K562 (cell line): ENCODE measurements around the gene JRKL. TPM values are rescaled to one million over a fixed set of nuclear protein-coding genes. Genes with fewer than 3 reads are reported as not detected.

Experiments
- ATAC-seq: fragments of 200-7000 bp; cut with Tn5 transposase; 3 replicates; pipeline ENCODE4 v1.9.1; 2020; ENCODE audit warnings: moderate library complexity
- BruUV-seq: library from RNA; stranded (reverse); fragments of 400-500 nt; replicated peaks from 2 replicates; lab custom pipeline; 2021; lab: Mats Ljungman, UMichigan
- CTCF ChIA-PET: fragments of 300-600 bp; formaldehyde crosslinking; extraction: SDS; loops from one replicate; lab custom pipeline; 2021; ENCODE audit warnings: low intra/inter-chr PET ratio; lab: Yijun Ruan, JAX
- POLR2A ChIA-PET: fragments of 300-600, 350-650 bp; sonication (Branson Sonifier 250); formaldehyde crosslinking; extraction: SDS; loops from one replicate; lab custom pipeline; 2021; ENCODE audit warnings: antibody characterized with exemption, inconsistent platforms; lab: Yijun Ruan, JAX
- DNase-seq, 4 experiments: peaks; one replicate each; pipeline versions ENCODE4 v3.0.0 to v3.0.0-alpha.2; 2011 to 2018; ENCODE audit warnings: low spot score in 3 of 4, mixed read lengths in 3 of 4; ENCODE audit errors: extremely low read depth in 1 of 4
- FAIRE-seq: peaks from 2 replicates; lab custom pipeline; 2011; peaks lifted over from hg19 to GRCh38; lab: Jason Lieb, UNC
- H2AFZ ChIP-seq: 2 replicates; pipeline ENCODE4 v1.6.0; 2011; ENCODE audit warnings: low read depth, low read length, control low read depth, inconsistent platforms
- H3K27ac ChIP-seq: fragments of 200-600 bp; 3 replicates; pipeline ENCODE4 v1.8.0; 2011; ENCODE audit warnings: low read depth, mild to moderate bottlenecking, control low read depth, inconsistent platforms, low read length, moderate library complexity, mixed read lengths; ENCODE audit errors: extremely low read depth
- H3K27me3 ChIP-seq, 2 experiments: fragments of 300-600 bp in 1 of 2; 2 replicates in 1 of 2; 3 replicates in 1 of 2; pipeline versions ENCODE4 v1.6.0 to v1.8.0; 2011; ENCODE audit warnings: inconsistent platforms in 2 of 2, low read length in 2 of 2, mild to moderate bottlenecking in 1 of 2, mixed read lengths in 1 of 2, moderate library complexity in 1 of 2; ENCODE audit not compliant: control insufficient read depth in 2 of 2, insufficient read depth in 2 of 2
- H3K36me3 ChIP-seq: fragments of 300-600 bp; 3 replicates; pipeline ENCODE4 v1.8.0; 2011; ENCODE audit warnings: mild to moderate bottlenecking, low read length, inconsistent platforms; ENCODE audit not compliant: control insufficient read depth, insufficient read depth
- H3K4me1 ChIP-seq, 2 experiments: fragments of 200-600 bp in 1 of 2; replicated peaks in 1 of 2; 2 replicates in 1 of 2; 3 replicates in 1 of 2; pipeline versions ENCODE4 v1.5.1 to v1.8.0; 2011; ENCODE audit warnings: inconsistent platforms in 2 of 2, low read length in 2 of 2, mild to moderate bottlenecking in 1 of 2, mixed read lengths in 1 of 2, moderate library complexity in 1 of 2; ENCODE audit not compliant: control insufficient read depth in 2 of 2, insufficient read depth in 2 of 2
- H3K4me2 ChIP-seq: 2 replicates; pipeline ENCODE4 v1.6.1; 2011; ENCODE audit warnings: low read length, control low read depth, inconsistent platforms, mixed read lengths; ENCODE audit not compliant: insufficient read depth
- H3K4me3 ChIP-seq: fragments of 200-600 bp; sonication (generic), shearing (Covaris generic); 2 replicates; pipeline ENCODE4 v1.5.1; 2016; ENCODE audit warnings: control low read depth, inconsistent platforms
- H3K79me2 ChIP-seq: fragments of 200-600 bp; 3 replicates; pipeline ENCODE4 v1.8.0; 2011; ENCODE audit warnings: low read length, inconsistent platforms; ENCODE audit not compliant: control insufficient read depth, insufficient read depth
- H3K9ac ChIP-seq, 2 experiments: 2 replicates each; pipeline versions ENCODE4 v1.6.0 to v1.6.1; 2011; ENCODE audit warnings: low read depth in 2 of 2, low read length in 2 of 2, control low read depth in 1 of 2, inconsistent platforms in 1 of 2, mild to moderate bottlenecking in 1 of 2, mixed read lengths in 1 of 2; ENCODE audit not compliant: insufficient read depth in 1 of 2
- H3K9me1 ChIP-seq: one replicate; pipeline ENCODE4 v1.6.0; 2011; ENCODE audit warnings: inconsistent platforms, mild to moderate bottlenecking, low read length, moderate library complexity; ENCODE audit not compliant: control insufficient read depth, insufficient read depth
- H3K9me3 ChIP-seq: replicated peaks from 2 replicates; pipeline ENCODE4 v1.5.1; 2011; ENCODE audit warnings: low read depth, low read length, inconsistent platforms; ENCODE audit not compliant: control insufficient read depth, insufficient read depth
- H4K20me1 ChIP-seq: replicated peaks from 2 replicates; pipeline ENCODE4 v1.6.1; 2011; ENCODE audit warnings: low read length, inconsistent platforms, mixed read lengths; ENCODE audit not compliant: control insufficient read depth, insufficient read depth
- ATF6 ChIP-seq: sonication (generic); formaldehyde crosslinking; IDR thresholded peaks from 2 replicates; pipeline ENCODE4 v1.4.0; 2020; ENCODE audit warnings: mild to moderate bottlenecking, missing genetic modification reagents
- PBX2 ChIP-seq, 2 experiments: IDR thresholded peaks in 1 of 2; conservative IDR thresholded peaks in 1 of 2; 2 replicates each; pipeline ENCODE4 v1.6.1; 2016; ENCODE audit warnings: low read depth in 2 of 2, mild to moderate bottlenecking in 1 of 2, missing compliant biosample characterization in 1 of 2, missing genetic modification characterization in 1 of 2, moderate library complexity in 1 of 2
- SPI1 ChIP-seq: IDR thresholded peaks from 2 replicates; pipeline ENCODE4 v1.6.1; 2011; ENCODE audit warnings: low read depth, low read length, control low read depth, borderline replicate concordance
- WGBS: fragments of 100-300 bp; shearing (Covaris generic); methylation state at CpG from one replicate; pipeline ENCODE4 v1.1.6; 2016; ENCODE audit warnings: low coverage, mixed read lengths; ENCODE audit not compliant: insufficient coverage; ENCODE audit errors: missing lambda C conversion rate; 5-methylcytosine and 5-hydroxymethylcytosine counted together
- in situ Hi-C: fragments of 300-500 bp; cut with MboI; formaldehyde crosslinking; loops from 4 replicates; pipeline ENCODE4 v1.15.0; 2018; ENCODE audit warnings: inconsistent platforms, mixed read lengths
- intact Hi-C: fragments of 100-400 bp; cut with micrococcal nuclease; formaldehyde crosslinking; loops from 2 replicates; pipeline ENCODE4 v1.14.2; 2022
- polyA plus RNA-seq, 8 experiments: library from polyadenylated mRNA; depleted of rRNA in 4 of 8; stranded (reverse) in 5 of 8; unstranded in 3 of 8; fragments of >200 nt; fragmentation: Nextera tagmentation in 2 of 8; fragmentation: Illumina TruSeq in 1 of 8; extraction: Ambion mirVana in 2 of 8; extraction: Trizol in 1 of 8; gene quantifications; 2 replicates each; pipeline versions ENCODE4 v1.2.1 to v1.2.3, GENCODE V29; 2011 to 2014; ENCODE audit warnings: inconsistent platforms in 1 of 8, missing spikeins in 1 of 8
- total RNA-seq, 7 experiments: library from RNA; depleted of rRNA in 6 of 7; stranded (reverse); fragments of >200 nt in 6 of 7; fragmentation: Illumina TruSeq in 2 of 7; extraction: Trizol in 2 of 7; gene quantifications; 2 replicates each; pipeline versions ENCODE4 v1.2.1 to v1.2.3, GENCODE V29; 2011 to 2021; ENCODE audit warnings: low replicate concordance in 1 of 7

Gene JRKL
- total and polyA plus RNA-seq, 9 of the 15 experiments (the other 6 are each of a cell fraction or from before 2014, with no cell fraction given), result 4.5 to 14.8 (median 8.5) TPM

GRCh38 chr11:96396637-96397036 is 6.8 kb downstream of the JRKL start:
- H3K4me2 ChIP-seq, result no peak overlapping the region
- H3K79me2 ChIP-seq, result peaks cover 6% of the 10 kb centered on the region; the same call in 1 of the 3 replicates
- no peak overlapping the region for H3K27ac ChIP-seq
- BruUV-seq, result no TSS peak
- H4K20me1 ChIP-seq, result no peaks in the 10 kb centered on the region
- H3K9ac ChIP-seq, result no peak overlapping the region
- H3K4me3 ChIP-seq, result no peak overlapping the region
- no peaks in the 10 kb centered on the region for H3K27me3 ChIP-seq
- ChIA-PET CTCF (no interaction called here), POLR2A (no interaction called here)
- no peaks in the 10 kb centered on the region; a peak in 1 of 5 replicates for H3K4me1 ChIP-seq
- in situ Hi-C loops, result no loop called here
- H3K9me3 ChIP-seq, result no peaks in the 10 kb centered on the region; the same call in 1 of the 2 replicates
- ATAC-seq (no peak), FAIRE-seq (no peak), DNase-seq (no peak)
- H3K9me1 ChIP-seq, result no peaks in the 10 kb centered on the region
- H3K36me3 ChIP-seq, result 0 out of 3 replicates have a peak, but pooled peaks cover under 1% of the 10 kb centered on the region
- H2AFZ ChIP-seq, result no peak overlapping the region; the same call in 1 of the 2 replicates
- intact Hi-C loops, result no loop called here
- TF ChIP-seq PBX2 (CRISPR knock-in tag; IDR thresholded peaks at IDR 0.05; ENCODE audit: low read depth), result no peak
- no peak for TF ChIP-seq PBX2 (tag; conservative IDR thresholded peaks at IDR 0.05; ENCODE audit: low read depth)
- TF ChIP-seq SPI1, result peak; percentile 53; the same call in 1 of the 2 replicates
- no peak for TF ChIP-seq ATF6 (CRISPR knock-in tag)
- WGBS, result 49% methylated on average over 4 of the region's 4 CpGs
